CD4-positive, CD25-positive, alpha-beta regulatory T cell (primary cell): ENCODE measurements around the gene FARP1. TPM values are rescaled to one million over a fixed set of nuclear protein-coding genes. Genes with fewer than 3 reads are reported as not detected.

Experiments
- ATAC-seq, 2 donors: fragments of 150-1000 bp; cut with Tn5 transposase; one replicate each; pipeline ENCODE4 v1.10.0; 2021; ENCODE audit warnings: low read depth in 2 of 2, moderate number of reproducible peaks in 2 of 2, moderate library complexity in 1 of 2
- DNase-seq, 3 donors: peaks; one replicate each; pipeline versions ENCODE4 v3.0.0 to v3.0.0-alpha.2; 2012 to 2022; ENCODE audit warnings: mixed read lengths in 1 of 3
- H3K27ac ChIP-seq: one replicate; pipeline ENCODE4 v1.7.0; 2013; ENCODE audit warnings: mild to moderate bottlenecking, low read length; ENCODE audit not compliant: insufficient read depth, poor library complexity, severe bottlenecking
- H3K27me3 ChIP-seq: one replicate; pipeline ENCODE4 v1.7.0; 2013; ENCODE audit warnings: low read length; ENCODE audit not compliant: control insufficient read depth, insufficient read depth
- H3K36me3 ChIP-seq: one replicate; pipeline ENCODE4 v1.7.0; 2013; ENCODE audit warnings: mild to moderate bottlenecking, low read length, moderate library complexity; ENCODE audit not compliant: control insufficient read depth, insufficient read depth
- H3K4me1 ChIP-seq: 2 replicates; pipeline ENCODE4 v1.7.0; 2013; ENCODE audit warnings: mild to moderate bottlenecking, low read length; ENCODE audit not compliant: insufficient read depth, control insufficient read depth, poor library complexity, severe bottlenecking
- H3K4me3 ChIP-seq: one replicate; pipeline ENCODE4 v1.7.0; 2013; ENCODE audit warnings: low read depth, mild to moderate bottlenecking, low read length, moderate library complexity
- H3K9me3 ChIP-seq, 2 experiments: 1 replicate in 1 of 2; 2 replicates in 1 of 2; pipeline ENCODE4 v1.7.0; 2013; ENCODE audit warnings: low read length in 2 of 2, mild to moderate bottlenecking in 1 of 2, moderate library complexity in 1 of 2; ENCODE audit not compliant: control insufficient read depth in 2 of 2
- H3K27ac Mint-ChIP-seq, 3 donors: one replicate each; pipeline ENCODE4 v1.8.0; 2020 to 2022; ENCODE audit warnings: mild to moderate bottlenecking in 3 of 3, mixed read lengths in 3 of 3, moderate library complexity in 2 of 3
- H3K27me3 Mint-ChIP-seq: one replicate; pipeline ENCODE4 v1.8.0; 2022; ENCODE audit warnings: mild to moderate bottlenecking, mixed read lengths
- H3K36me3 Mint-ChIP-seq: one replicate; pipeline ENCODE4 v1.8.0; 2020; ENCODE audit warnings: mixed read lengths
- H3K4me1 Mint-ChIP-seq, 4 donors: one replicate each; pipeline ENCODE4 v1.8.0; 2020 to 2022; ENCODE audit warnings: mixed read lengths in 4 of 4, mild to moderate bottlenecking in 1 of 4
- H3K4me3 Mint-ChIP-seq, 4 donors: one replicate each; pipeline ENCODE4 v1.8.0; 2020 to 2022; ENCODE audit warnings: mild to moderate bottlenecking in 4 of 4, mixed read lengths in 4 of 4, moderate library complexity in 3 of 4
- H3K9me3 Mint-ChIP-seq, 7 donors: one replicate each; pipeline ENCODE4 v1.8.0; 2020 to 2022; ENCODE audit warnings: mixed read lengths in 7 of 7, mild to moderate bottlenecking in 3 of 7, moderate library complexity in 2 of 7
- polyA plus RNA-seq, 4 donors: library from polyadenylated mRNA; unstranded; fragments of 300-500 nt; fragmentation: Illumina TruSeq; gene quantifications; one replicate each; pipeline ENCODE4 v1.2.3, GENCODE V29; 2021
- total RNA-seq: library from RNA; stranded (reverse); gene quantifications from one replicate; pipeline ENCODE4 v1.2.3, GENCODE V29; 2022

The FARP1 gene
- total and polyA plus RNA-seq, 5 donors from 2014 or later: 0.25 to 0.79 (median 0.46) TPM

DNA sequence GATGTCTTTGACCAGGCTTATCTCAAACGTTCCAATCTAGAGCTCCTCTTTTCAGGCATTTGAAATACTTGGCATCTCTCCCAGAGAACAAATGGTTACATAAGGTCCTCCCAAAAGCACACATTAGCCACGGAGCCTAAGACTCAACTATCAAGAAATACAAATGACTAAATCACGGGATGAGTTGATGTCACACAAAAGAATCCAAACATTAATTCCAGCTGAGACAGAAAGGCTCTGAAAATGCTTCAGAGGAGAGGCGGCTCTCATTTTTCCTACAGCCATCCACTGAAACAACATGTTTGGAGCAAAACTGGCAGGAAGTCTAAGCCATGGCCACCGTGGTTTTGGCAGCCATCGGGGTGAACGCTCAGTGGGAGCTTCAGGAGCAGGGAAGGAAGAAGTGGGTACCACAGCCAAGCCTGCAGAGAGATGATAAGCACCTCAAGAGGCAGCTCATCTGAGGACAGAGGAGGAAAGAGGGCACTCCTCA is 311.5 kb downstream of the FARP1 start:
- DNase-seq (no peak), ATAC-seq (no peak)
- H3K9me3 ChIP-seq: no peaks in the 10 kb centered on the region
- H3K4me1 ChIP-seq: peaks cover 15% of the 10 kb centered on the region
- Mint-ChIP-seq H3K4me1 (peaks cover 9 to 23% (median 16%) of the 10 kb centered on the region in 4 donors), H3K9me3 (no peaks in the 10 kb centered on the region), H3K36me3 (peaks cover 33% of the 10 kb centered on the region), H3K27me3 (no peaks in the 10 kb centered on the region), H3K27ac (peak overlapping the region in 2 of 3 donors; percentile 35 to 69), H3K4me3 (no peak overlapping the region)
- no peaks in the 10 kb centered on the region for H3K27me3 ChIP-seq
- no peak overlapping the region for H3K27ac ChIP-seq
- peaks cover 74% of the 10 kb centered on the region for H3K36me3 ChIP-seq
- no peak overlapping the region for H3K4me3 ChIP-seq

- Mint-ChIP-seq H3K4me1 (peaks cover 2 to 10% (median 8%) of the 10 kb centered on the region in 4 donors), H3K27ac (peak overlapping the region in 2 of 3 donors; percentile 42 to 60), H3K36me3 (peaks cover 40% of the 10 kb centered on the region), H3K4me3 (no peak overlapping the region), H3K9me3 (no peaks in the 10 kb centered on the region), H3K27me3 (no peaks in the 10 kb centered on the region)
- Histone ChIP-seq H3K4me1 (peaks cover under 1% of the 10 kb centered on the region), H3K4me3 (no peak overlapping the region), H3K36me3 (peaks cover 92% of the 10 kb centered on the region), H3K9me3 (no peaks in the 10 kb centered on the region), H3K27me3 (no peaks in the 10 kb centered on the region), H3K27ac (no peak overlapping the region)
- ATAC-seq (no peak), DNase-seq (no peak)
Observed at GRCh38 chr13:98456413-98456845, 313.5 kb downstream of the FARP1 start.

DNA sequence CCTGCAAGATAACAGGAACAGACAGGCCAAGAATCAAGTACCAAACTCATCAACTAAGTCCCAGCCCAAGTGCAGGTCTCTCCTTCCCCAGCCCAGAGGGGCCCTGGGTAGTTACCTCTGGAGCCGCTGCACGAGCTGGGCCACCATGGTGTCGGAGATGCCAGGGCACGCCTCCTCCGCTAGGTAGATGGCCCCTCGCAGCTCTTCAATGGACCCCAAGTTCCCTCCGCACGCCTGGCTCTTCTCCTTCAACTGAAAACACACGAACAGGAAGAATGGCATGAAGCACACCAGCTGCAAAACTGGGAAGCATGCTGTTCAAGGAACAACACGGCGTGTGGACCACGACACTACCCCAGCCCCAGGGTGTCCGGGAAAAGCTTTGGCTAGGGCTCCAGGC is 314.2 kb downstream of the FARP1 start:
- peaks cover 0 to 4% (median 4%) of the 10 kb centered on the region in 4 donors for H3K4me1 Mint-ChIP-seq
- peak overlapping the region in 2 of 3 donors; percentile 42 to 60 for H3K27ac Mint-ChIP-seq
- H3K36me3 Mint-ChIP-seq: peaks cover 39% of the 10 kb centered on the region
- no peak overlapping the region for H3K4me3 ChIP-seq
- no peaks in the 10 kb centered on the region for H3K9me3 Mint-ChIP-seq
- no peaks in the 10 kb centered on the region for H3K27me3 Mint-ChIP-seq
- DNase-seq (no peak), ATAC-seq (no peak)
- H3K4me1 ChIP-seq: no peaks in the 10 kb centered on the region
- no peaks in the 10 kb centered on the region for H3K9me3 ChIP-seq
- no peaks in the 10 kb centered on the region for H3K27me3 ChIP-seq
- H3K27ac ChIP-seq: no peak overlapping the region
- peaks cover 93% of the 10 kb centered on the region for H3K36me3 ChIP-seq
- H3K4me3 Mint-ChIP-seq: no peak overlapping the region

GRCh38 chr13:98458431-98458830 is 315.5 kb downstream of the FARP1 start:
- Mint-ChIP-seq H3K9me3 (no peaks in the 10 kb centered on the region), H3K4me3 (no peak overlapping the region), H3K36me3 (peaks cover 33% of the 10 kb centered on the region), H3K4me1 (peaks cover 0 to 7% (median 4%) of the 10 kb centered on the region in 4 donors), H3K27me3 (no peaks in the 10 kb centered on the region), H3K27ac (peak overlapping the region in 1 of 3 donors; percentile 48)
- H3K4me1 ChIP-seq: no peaks in the 10 kb centered on the region
- ATAC-seq (no peak), DNase-seq (no peak)
- H3K4me3 ChIP-seq: no peak overlapping the region
- H3K27ac ChIP-seq: no peak overlapping the region
- peaks cover 93% of the 10 kb centered on the region for H3K36me3 ChIP-seq
- H3K27me3 ChIP-seq: no peaks in the 10 kb centered on the region
- no peaks in the 10 kb centered on the region for H3K9me3 ChIP-seq

- Mint-ChIP-seq H3K4me1 (peaks cover 0 to 7% (median 5%) of the 10 kb centered on the region in 4 donors), H3K9me3 (no peaks in the 10 kb centered on the region), H3K27ac (peak overlapping the region in 1 of 3 donors; percentile 71), H3K36me3 (peaks cover 32% of the 10 kb centered on the region), H3K27me3 (no peaks in the 10 kb centered on the region), H3K4me3 (no peak overlapping the region)
- peaks cover 91% of the 10 kb centered on the region for H3K36me3 ChIP-seq
- H3K4me1 ChIP-seq: no peaks in the 10 kb centered on the region
- no peaks in the 10 kb centered on the region for H3K9me3 ChIP-seq
- no peaks in the 10 kb centered on the region for H3K27me3 ChIP-seq
- no peak overlapping the region for H3K27ac ChIP-seq
- no peak for DNase-seq
- H3K4me3 ChIP-seq: no peak overlapping the region
- no peak for ATAC-seq
Observed at GRCh38 chr13:98459171-98459681, 316.3 kb downstream of the FARP1 start.

DNA sequence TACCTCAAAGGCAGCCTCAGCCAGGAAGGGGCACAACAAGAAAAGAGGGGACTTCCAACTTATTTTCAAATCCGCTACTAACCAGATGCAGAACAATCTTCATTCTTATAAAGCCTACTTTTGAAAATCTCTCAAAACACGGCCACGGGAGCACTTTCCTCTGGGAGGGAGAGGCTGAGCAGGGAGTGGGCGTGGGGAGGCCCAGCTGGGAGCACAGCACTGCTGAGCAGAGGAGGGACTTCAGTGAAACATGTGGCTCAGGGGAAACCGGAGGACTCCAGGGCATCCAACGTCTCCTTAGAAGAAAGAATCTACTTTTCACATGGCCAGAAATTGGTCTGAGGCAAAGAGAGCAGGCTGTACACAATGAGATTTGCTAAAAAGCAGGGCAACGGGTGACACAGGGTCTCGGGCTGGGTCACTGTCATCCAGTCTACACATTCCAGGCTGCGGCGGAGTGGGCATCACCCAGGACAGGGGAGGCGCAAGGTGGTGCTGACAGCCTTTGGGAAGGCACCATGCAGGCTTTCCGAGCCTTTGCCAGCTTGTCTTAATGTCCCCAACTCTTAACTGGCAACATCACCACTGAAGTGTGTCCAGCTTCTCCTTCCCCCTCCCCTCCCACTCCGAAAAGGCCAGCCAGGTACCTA is 317.0 kb downstream of the FARP1 start:
- Mint-ChIP-seq H3K27ac (peak overlapping the region in 1 of 3 donors; percentile 71), H3K27me3 (no peaks in the 10 kb centered on the region), H3K36me3 (peaks cover 29% of the 10 kb centered on the region), H3K4me1 (peaks cover 0 to 7% (median 3%) of the 10 kb centered on the region in 4 donors), H3K4me3 (no peak overlapping the region), H3K9me3 (no peaks in the 10 kb centered on the region)
- no peaks in the 10 kb centered on the region for H3K4me1 ChIP-seq
- peaks cover 88% of the 10 kb centered on the region for H3K36me3 ChIP-seq
- H3K4me3 ChIP-seq: no peak overlapping the region
- no peaks in the 10 kb centered on the region for H3K27me3 ChIP-seq
- DNase-seq (no peak), ATAC-seq (no peak)
- no peak overlapping the region for H3K27ac ChIP-seq
- H3K9me3 ChIP-seq: no peaks in the 10 kb centered on the region

- Histone ChIP-seq H3K36me3 (peaks cover 91% of the 10 kb centered on the region), H3K4me1 (no peaks in the 10 kb centered on the region), H3K9me3 (no peaks in the 10 kb centered on the region), H3K27me3 (no peaks in the 10 kb centered on the region), H3K4me3 (no peak overlapping the region), H3K27ac (no peak overlapping the region)
- ATAC-seq (no peak), DNase-seq (no peak)
- peaks cover 29% of the 10 kb centered on the region for H3K36me3 Mint-ChIP-seq
- peaks cover 0 to 7% (median 3%) of the 10 kb centered on the region in 4 donors for H3K4me1 Mint-ChIP-seq
- peak overlapping the region in 1 of 3 donors; percentile 51 for H3K27ac Mint-ChIP-seq
- no peak overlapping the region for H3K4me3 Mint-ChIP-seq
- H3K9me3 Mint-ChIP-seq: no peaks in the 10 kb centered on the region
- no peaks in the 10 kb centered on the region for H3K27me3 Mint-ChIP-seq
Observed at GRCh38 chr13:98460516-98460915, 317.6 kb downstream of the FARP1 start.
